DMS53 treated with DMSO at 0.1 percent for 48 hours (cell line): ENCODE measurements around the gene OR2W3.
A peak's percentile ranks its signal among the peaks of the same experiment; 100 is the strongest.

Experiments
- DNase-seq: peaks from one replicate; lab custom pipeline; 2025; ENCODE audit not compliant: unreplicated experiment; lab: John Stamatoyannopoulos, UW

The OR2W3 gene

GRCh38 chr1:247895163-247895637, at the start of gene OR2W3:
OR2W3 (plus strand) TSS chr1:247895587; CDS start chr1:247895587, 0 bp downstream.
- no peak for DNase-seq

GRCh38 chr1:247845693-247846017, 49.7 kb upstream of the OR2W3 start:
- no peak for DNase-seq

GRCh38 chr1:247848346-247848745, 47.0 kb upstream of the OR2W3 start:
- no peak for DNase-seq

GRCh38 chr1:247849616-247850015, 45.8 kb upstream of the OR2W3 start:
- DNase-seq: no peak

- no peak for DNase-seq
These were observed 40.4 kb upstream of the OR2W3 start for GRCh38 chr1:247854899-247855545.

- no peak for DNase-seq
These were observed 39.5 kb upstream of the OR2W3 start for GRCh38 chr1:247855911-247856310.

GRCh38 chr1:247857069-247857984, 38.1 kb upstream of the OR2W3 start, which contains the start of gene TRIM58:
TRIM58 (plus strand) TSS chr1:247857187; CDS start chr1:247857247, 60 bp downstream.
- peak; percentile 49 for DNase-seq

- no peak for DNase-seq
These were observed 37.3 kb upstream of the OR2W3 start for GRCh38 chr1:247857985-247858619.

- DNase-seq: no peak
These were observed 32.6 kb upstream of the OR2W3 start for GRCh38 chr1:247862756-247863155.

- DNase-seq: no peak
These were observed 30.7 kb upstream of the OR2W3 start for GRCh38 chr1:247864644-247865043.

- no peak for DNase-seq
These were observed 30.0 kb upstream of the OR2W3 start for GRCh38 chr1:247865416-247865815.

GRCh38 chr1:247883346-247883745, 12.0 kb upstream of the OR2W3 start:
- DNase-seq: no peak

- no peak for DNase-seq
These were observed 10.5 kb upstream of the OR2W3 start for GRCh38 chr1:247884797-247885413.

GRCh38 chr1:247895976-247896375, 589 bp downstream of the OR2W3 start:
- DNase-seq: no peak

- DNase-seq: no peak
These were observed 8.7 kb downstream of the OR2W3 start for GRCh38 chr1:247904122-247904521.

- no peak for DNase-seq
These were observed 9.8 kb downstream of the OR2W3 start for GRCh38 chr1:247905181-247905580.

- DNase-seq: no peak
These were observed 10.6 kb downstream of the OR2W3 start for GRCh38 chr1:247905910-247906503.

GRCh38 chr1:247906504-247907047, 11.2 kb downstream of the OR2W3 start:
- DNase-seq: peak; percentile 59

- no peak for DNase-seq
These were observed 13.4 kb downstream of the OR2W3 start for GRCh38 chr1:247908766-247909165.

- DNase-seq: no peak
These were observed 18.4 kb downstream of the OR2W3 start for GRCh38 chr1:247913786-247914185.
